Liver (tissue), 9 donors: ENCODE data around the gene SPATS2L. TPM values are rescaled to one million over a fixed set of nuclear protein-coding genes. Genes with fewer than 3 reads are reported as not detected.

Experiments
- DNase-seq: peaks from one replicate; pipeline ENCODE4 v3.0.0-alpha.2; 2017; ENCODE audit warnings: low spot score
- H3K27ac ChIP-seq, 2 donors: one replicate each; pipeline ENCODE4 v1.7.0; 2013; ENCODE audit warnings: inconsistent platforms in 2 of 2, low read length in 2 of 2, control low read depth in 1 of 2, low read depth in 1 of 2, mild to moderate bottlenecking in 1 of 2
- H3K27me3 ChIP-seq, 4 donors: one replicate each; pipeline versions ENCODE4 v1.6.1 to v1.7.0; 2013; ENCODE audit warnings: low read length in 3 of 4, inconsistent platforms in 1 of 4, mild to moderate bottlenecking in 1 of 4, moderate library complexity in 1 of 4; ENCODE audit not compliant: control insufficient read depth in 4 of 4, insufficient read depth in 4 of 4
- H3K36me3 ChIP-seq, 4 donors: one replicate each; pipeline versions ENCODE4 v1.6.1 to v1.7.0; 2013; ENCODE audit warnings: low read length in 3 of 4, mild to moderate bottlenecking in 3 of 4, low read depth in 1 of 4, moderate library complexity in 1 of 4; ENCODE audit not compliant: control insufficient read depth in 4 of 4, insufficient read depth in 3 of 4
- H3K4me1 ChIP-seq, 4 donors: one replicate each; pipeline versions ENCODE4 v1.6.1 to v1.7.0; 2013; ENCODE audit warnings: low read length in 3 of 4, mild to moderate bottlenecking in 3 of 4, moderate library complexity in 1 of 4; ENCODE audit not compliant: control insufficient read depth in 4 of 4, insufficient read depth in 4 of 4
- H3K4me3 ChIP-seq, 3 donors: one replicate each; pipeline versions ENCODE4 v1.6.1 to v1.7.0; 2013; ENCODE audit warnings: low read length in 3 of 3, control low read depth in 1 of 3, low read depth in 1 of 3, mild to moderate bottlenecking in 1 of 3
- H3K9ac ChIP-seq, 2 donors: one replicate each; pipeline ENCODE4 v1.7.0; 2013; ENCODE audit warnings: low read length in 2 of 2, mild to moderate bottlenecking in 2 of 2, moderate library complexity in 2 of 2, control low read depth in 1 of 2, low read depth in 1 of 2
- H3K9me3 ChIP-seq, 4 donors: one replicate each; pipeline versions ENCODE4 v1.6.1 to v1.7.0; 2013; ENCODE audit warnings: low read length in 3 of 4; ENCODE audit not compliant: control insufficient read depth in 4 of 4
- EGR1 ChIP-seq, 2 donors: IDR thresholded peaks; 2 replicates each; pipeline ENCODE4 v1.6.1; 2016 to 2018; ENCODE audit warnings: antibody characterized with exemption in 2 of 2, low read depth in 2 of 2
- FOXA1 ChIP-seq: IDR thresholded peaks from 2 replicates; pipeline ENCODE4 v1.6.1; 2016; ENCODE audit warnings: antibody characterized with exemption
- FOXA2 ChIP-seq: IDR thresholded peaks from 2 replicates; pipeline ENCODE4 v1.6.1; 2016; ENCODE audit warnings: antibody characterized with exemption
- GABPA ChIP-seq, 2 donors: IDR thresholded peaks in 1 of 2; conservative IDR thresholded peaks in 1 of 2; 2 replicates each; pipeline ENCODE4 v1.6.1; 2016; ENCODE audit warnings: antibody characterized with exemption in 2 of 2, mild to moderate bottlenecking in 1 of 2, moderate library complexity in 1 of 2
- HNF4A ChIP-seq, 2 donors: conservative IDR thresholded peaks; 2 replicates each; pipeline ENCODE4 v1.6.1; 2016; ENCODE audit warnings: antibody characterized with exemption in 2 of 2, mild to moderate bottlenecking in 2 of 2
- HNF4G ChIP-seq: IDR thresholded peaks from 2 replicates; pipeline ENCODE4 v1.6.1; 2016; ENCODE audit warnings: antibody characterized with exemption
- JUND ChIP-seq, 2 donors: IDR thresholded peaks; 2 replicates each; pipeline ENCODE4 v1.6.1; 2016; ENCODE audit warnings: antibody characterized with exemption in 2 of 2
- NR2F2 ChIP-seq: IDR thresholded peaks from 2 replicates; pipeline ENCODE4 v1.6.1; 2016; ENCODE audit warnings: antibody characterized with exemption
- RAD21 ChIP-seq, 2 donors: IDR thresholded peaks; 2 replicates each; pipeline ENCODE4 v1.6.1; 2016; ENCODE audit warnings: antibody characterized with exemption in 2 of 2, mild to moderate bottlenecking in 2 of 2
- RXRA ChIP-seq, 2 donors: IDR thresholded peaks; 2 replicates each; pipeline ENCODE4 v1.6.1; 2017 to 2018; ENCODE audit warnings: antibody characterized with exemption in 2 of 2, mild to moderate bottlenecking in 1 of 2
- SP1 ChIP-seq: IDR thresholded peaks from 2 replicates; pipeline ENCODE4 v1.6.1; 2018; ENCODE audit warnings: antibody characterized with exemption, mild to moderate bottlenecking
- TAF1 ChIP-seq: conservative IDR thresholded peaks from 2 replicates; pipeline ENCODE4 v1.6.1; 2016; ENCODE audit warnings: antibody characterized with exemption, mild to moderate bottlenecking
- YY1 ChIP-seq: IDR thresholded peaks from 2 replicates; pipeline ENCODE4 v1.6.1; 2016; ENCODE audit warnings: antibody characterized with exemption, mild to moderate bottlenecking
- WGBS: extraction: QIAGEN DNeasy Blood & Tissue Kit; methylation state at CpG from one replicate; pipeline ENCODE4 v1.1.7; 2013; 5-methylcytosine and 5-hydroxymethylcytosine counted together
- polyA plus RNA-seq, 2 donors: library from polyadenylated mRNA; stranded (reverse) in 1 of 2; unstranded in 1 of 2; fragments of 200-250 nt in 1 of 2; fragments of >200 nt in 1 of 2; fragmentation: Nextera tagmentation in 1 of 2; extraction: Ambion mirVana in 1 of 2; gene quantifications; one replicate each; pipeline versions ENCODE4 v1.2.1 to v1.2.3, GENCODE V29; 2013 to 2015
- total RNA-seq, 2 donors: library from RNA; depleted of rRNA; stranded (reverse); fragments of >200 nt; gene quantifications; one replicate each; pipeline ENCODE4 v1.2.3, GENCODE V29; 2014
- TF ChIP-seq, protein P1 (sequence below): IDR thresholded peaks from 2 replicates; pipeline ENCODE4 v1.6.1; 2016; ENCODE audit warnings: antibody characterized with exemption, mild to moderate bottlenecking
- TF ChIP-seq, protein P2 (sequence below): IDR thresholded peaks from 2 replicates; pipeline ENCODE4 v1.6.1; 2016; ENCODE audit warnings: antibody characterized with exemption
- TF ChIP-seq, protein P3 (sequence below): IDR thresholded peaks from 2 replicates; pipeline ENCODE4 v1.6.1; 2016; ENCODE audit warnings: antibody characterized with exemption
- TF ChIP-seq, protein P4 (sequence below): fragments of 150-350 bp; IDR thresholded peaks from 2 replicates; pipeline ENCODE4 v1.5.1; 2017; ENCODE audit warnings: improper control_type of control experiment, low read depth, low read length; ENCODE audit not compliant: missing input control
- TF ChIP-seq, protein P5 (sequence below): IDR thresholded peaks from 2 replicates; pipeline ENCODE4 v1.6.1; 2016; ENCODE audit warnings: antibody characterized with exemption
- donor health status: healthy.
- donor health status: healthy.
- donor health status: healthy.
- donor health status: healthy.
- donor health status: healthy.

Gene SPATS2L
- total and polyA plus RNA-seq, 4 donors, result 31.4 to 49.9 (median 42.4) TPM

DNA sequence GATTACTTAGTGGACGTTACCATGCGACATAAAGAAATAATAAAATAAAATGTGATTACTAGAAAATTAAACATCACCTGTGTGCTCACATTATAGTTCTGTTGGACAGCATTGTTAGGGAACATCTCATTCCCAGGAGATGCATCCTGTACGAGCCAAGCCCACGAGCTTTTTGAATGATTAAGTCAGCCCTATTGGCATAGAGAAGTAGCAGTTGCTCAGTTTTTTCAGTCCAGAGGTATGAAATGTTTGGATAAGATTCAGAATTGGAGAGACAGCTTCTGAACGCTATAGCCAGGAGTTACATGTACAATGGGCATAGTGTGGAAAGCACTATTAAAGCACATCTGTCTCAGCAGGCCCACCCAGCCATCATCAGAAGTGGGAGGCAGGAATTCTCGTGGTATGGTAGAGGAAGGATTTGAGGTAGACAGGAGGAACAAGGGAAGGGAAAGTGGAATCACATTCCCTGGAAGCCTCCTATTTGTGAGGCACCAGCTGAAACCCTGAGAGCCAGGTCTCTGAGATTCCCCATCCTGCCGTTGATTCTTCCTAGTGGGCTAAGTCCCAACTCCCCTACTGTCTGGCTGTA, 8.6 kb downstream of the SPATS2L start:
- no peak for TF ChIP-seq HNF4A (conservative IDR thresholded peaks at IDR 0.05)
- no peak for TF ChIP-seq JUND (IDR thresholded peaks at IDR 0.05)
- no peak for TF ChIP-seq NR2F2
- no peak for TF ChIP-seq SP1
- TF ChIP-seq, protein P1, sequence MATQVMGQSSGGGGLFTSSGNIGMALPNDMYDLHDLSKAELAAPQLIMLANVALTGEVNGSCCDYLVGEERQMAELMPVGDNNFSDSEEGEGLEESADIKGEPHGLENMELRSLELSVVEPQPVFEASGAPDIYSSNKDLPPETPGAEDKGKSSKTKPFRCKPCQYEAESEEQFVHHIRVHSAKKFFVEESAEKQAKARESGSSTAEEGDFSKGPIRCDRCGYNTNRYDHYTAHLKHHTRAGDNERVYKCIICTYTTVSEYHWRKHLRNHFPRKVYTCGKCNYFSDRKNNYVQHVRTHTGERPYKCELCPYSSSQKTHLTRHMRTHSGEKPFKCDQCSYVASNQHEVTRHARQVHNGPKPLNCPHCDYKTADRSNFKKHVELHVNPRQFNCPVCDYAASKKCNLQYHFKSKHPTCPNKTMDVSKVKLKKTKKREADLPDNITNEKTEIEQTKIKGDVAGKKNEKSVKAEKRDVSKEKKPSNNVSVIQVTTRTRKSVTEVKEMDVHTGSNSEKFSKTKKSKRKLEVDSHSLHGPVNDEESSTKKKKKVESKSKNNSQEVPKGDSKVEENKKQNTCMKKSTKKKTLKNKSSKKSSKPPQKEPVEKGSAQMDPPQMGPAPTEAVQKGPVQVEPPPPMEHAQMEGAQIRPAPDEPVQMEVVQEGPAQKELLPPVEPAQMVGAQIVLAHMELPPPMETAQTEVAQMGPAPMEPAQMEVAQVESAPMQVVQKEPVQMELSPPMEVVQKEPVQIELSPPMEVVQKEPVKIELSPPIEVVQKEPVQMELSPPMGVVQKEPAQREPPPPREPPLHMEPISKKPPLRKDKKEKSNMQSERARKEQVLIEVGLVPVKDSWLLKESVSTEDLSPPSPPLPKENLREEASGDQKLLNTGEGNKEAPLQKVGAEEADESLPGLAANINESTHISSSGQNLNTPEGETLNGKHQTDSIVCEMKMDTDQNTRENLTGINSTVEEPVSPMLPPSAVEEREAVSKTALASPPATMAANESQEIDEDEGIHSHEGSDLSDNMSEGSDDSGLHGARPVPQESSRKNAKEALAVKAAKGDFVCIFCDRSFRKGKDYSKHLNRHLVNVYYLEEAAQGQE, result no peak
- TF ChIP-seq HNF4G, result no peak
- TF ChIP-seq YY1, result no peak
- no peak for TF ChIP-seq RAD21 (IDR thresholded peaks at IDR 0.05)
- peak overlapping the region in 1 of 2 donors; percentile 23 for H3K27ac ChIP-seq
- DNase-seq, result no peak
- no peak overlapping the region for H3K4me3 ChIP-seq
- peaks cover 11 to 68% (median 64%) of the 10 kb centered on the region in 4 donors for H3K4me1 ChIP-seq
- 90% methylated on average over 7 of the region's 7 CpGs for WGBS
- no peaks in the 10 kb centered on the region for H3K36me3 ChIP-seq
- H3K9me3 ChIP-seq, result no peaks in the 10 kb centered on the region
- H3K27me3 ChIP-seq, result no peaks in the 10 kb centered on the region
- H3K9ac ChIP-seq, result no peak overlapping the region

DNA sequence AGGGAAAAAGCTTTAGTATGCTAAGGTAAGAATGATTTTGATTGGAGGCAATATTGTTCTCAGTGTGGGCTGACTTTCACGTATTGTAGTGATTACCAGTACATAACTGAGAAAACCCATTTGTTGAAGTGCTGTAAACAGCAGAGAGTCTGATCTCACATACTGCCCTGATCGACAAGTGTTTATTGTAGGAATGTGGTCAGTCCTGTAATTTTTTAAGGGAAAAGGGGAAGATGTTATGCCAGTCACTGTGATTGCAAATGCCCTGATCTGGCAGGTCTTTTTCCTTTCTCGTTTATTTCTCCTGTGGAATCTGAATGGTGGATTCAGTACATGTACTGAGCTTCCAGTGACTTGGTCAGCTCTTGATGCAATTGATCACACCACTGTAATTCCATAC, 11.5 kb downstream of the SPATS2L start:
- H3K9ac ChIP-seq, result no peak overlapping the region
- 50% methylated on average over 3 of the region's 3 CpGs for WGBS
- DNase-seq, result no peak
- H3K27ac ChIP-seq, result peak overlapping the region; percentile 40 to 45
- TF ChIP-seq, protein P2, sequence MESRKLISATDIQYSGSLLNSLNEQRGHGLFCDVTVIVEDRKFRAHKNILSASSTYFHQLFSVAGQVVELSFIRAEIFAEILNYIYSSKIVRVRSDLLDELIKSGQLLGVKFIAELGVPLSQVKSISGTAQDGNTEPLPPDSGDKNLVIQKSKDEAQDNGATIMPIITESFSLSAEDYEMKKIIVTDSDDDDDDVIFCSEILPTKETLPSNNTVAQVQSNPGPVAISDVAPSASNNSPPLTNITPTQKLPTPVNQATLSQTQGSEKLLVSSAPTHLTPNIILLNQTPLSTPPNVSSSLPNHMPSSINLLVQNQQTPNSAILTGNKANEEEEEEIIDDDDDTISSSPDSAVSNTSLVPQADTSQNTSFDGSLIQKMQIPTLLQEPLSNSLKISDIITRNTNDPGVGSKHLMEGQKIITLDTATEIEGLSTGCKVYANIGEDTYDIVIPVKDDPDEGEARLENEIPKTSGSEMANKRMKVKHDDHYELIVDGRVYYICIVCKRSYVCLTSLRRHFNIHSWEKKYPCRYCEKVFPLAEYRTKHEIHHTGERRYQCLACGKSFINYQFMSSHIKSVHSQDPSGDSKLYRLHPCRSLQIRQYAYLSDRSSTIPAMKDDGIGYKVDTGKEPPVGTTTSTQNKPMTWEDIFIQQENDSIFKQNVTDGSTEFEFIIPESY, result no peak
- TF ChIP-seq SP1 (no peak), HNF4G (no peak), YY1 (no peak), JUND (IDR thresholded peaks at IDR 0.05) (no peak), NR2F2 (no peak), FOXA1 (no peak), RAD21 (IDR thresholded peaks at IDR 0.05) (no peak), HNF4A (conservative IDR thresholded peaks at IDR 0.05) (no peak), FOXA2 (no peak), GABPA (IDR thresholded peaks at IDR 0.05 in 1 of 2, conservative IDR thresholded peaks at IDR 0.05 in 1 of 2) (no peak), TAF1 (no peak), RXRA (IDR thresholded peaks at IDR 0.05) (no peak), EGR1 (IDR thresholded peaks at IDR 0.05; ENCODE audit: low read depth in 2 of 2) (no peak)
- TF ChIP-seq, protein P3, sequence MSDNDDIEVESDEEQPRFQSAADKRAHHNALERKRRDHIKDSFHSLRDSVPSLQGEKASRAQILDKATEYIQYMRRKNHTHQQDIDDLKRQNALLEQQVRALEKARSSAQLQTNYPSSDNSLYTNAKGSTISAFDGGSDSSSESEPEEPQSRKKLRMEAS, result no peak
- TF ChIP-seq, protein P4, sequence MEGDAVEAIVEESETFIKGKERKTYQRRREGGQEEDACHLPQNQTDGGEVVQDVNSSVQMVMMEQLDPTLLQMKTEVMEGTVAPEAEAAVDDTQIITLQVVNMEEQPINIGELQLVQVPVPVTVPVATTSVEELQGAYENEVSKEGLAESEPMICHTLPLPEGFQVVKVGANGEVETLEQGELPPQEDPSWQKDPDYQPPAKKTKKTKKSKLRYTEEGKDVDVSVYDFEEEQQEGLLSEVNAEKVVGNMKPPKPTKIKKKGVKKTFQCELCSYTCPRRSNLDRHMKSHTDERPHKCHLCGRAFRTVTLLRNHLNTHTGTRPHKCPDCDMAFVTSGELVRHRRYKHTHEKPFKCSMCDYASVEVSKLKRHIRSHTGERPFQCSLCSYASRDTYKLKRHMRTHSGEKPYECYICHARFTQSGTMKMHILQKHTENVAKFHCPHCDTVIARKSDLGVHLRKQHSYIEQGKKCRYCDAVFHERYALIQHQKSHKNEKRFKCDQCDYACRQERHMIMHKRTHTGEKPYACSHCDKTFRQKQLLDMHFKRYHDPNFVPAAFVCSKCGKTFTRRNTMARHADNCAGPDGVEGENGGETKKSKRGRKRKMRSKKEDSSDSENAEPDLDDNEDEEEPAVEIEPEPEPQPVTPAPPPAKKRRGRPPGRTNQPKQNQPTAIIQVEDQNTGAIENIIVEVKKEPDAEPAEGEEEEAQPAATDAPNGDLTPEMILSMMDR, result no peak
- TF ChIP-seq, protein P1, result no peak
- TF ChIP-seq, protein P5, sequence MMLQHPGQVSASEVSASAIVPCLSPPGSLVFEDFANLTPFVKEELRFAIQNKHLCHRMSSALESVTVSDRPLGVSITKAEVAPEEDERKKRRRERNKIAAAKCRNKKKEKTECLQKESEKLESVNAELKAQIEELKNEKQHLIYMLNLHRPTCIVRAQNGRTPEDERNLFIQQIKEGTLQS, result no peak
- peaks cover 11 to 63% (median 45%) of the 10 kb centered on the region in 4 donors for H3K4me1 ChIP-seq
- no peak overlapping the region for H3K4me3 ChIP-seq
- no peaks in the 10 kb centered on the region for H3K9me3 ChIP-seq
- H3K36me3 ChIP-seq, result no peaks in the 10 kb centered on the region
- H3K27me3 ChIP-seq, result no peaks in the 10 kb centered on the region
